Anterior cingulate cortex (tissue), 58 donors: ENCODE measurements around the gene RGS4.
"Not testable (repeated sequence)": the region's sequence is repeated elsewhere in the genome, so short reads cannot be mapped to it uniquely, and the experiment has no call there.

Source experiments
- DNase-seq, 58 donors: peaks; one replicate each; lab custom pipeline; 2025; lab: John Stamatoyannopoulos, UW

Gene RGS4

GRCh38 chr1:163066686-163067085, 2.5 kb upstream of the RGS4 start:
- DNase-seq, result no peak

GRCh38 chr1:163068716-163069115, 445 bp upstream of the RGS4 start:
- peak in 14 of 58 donors; percentile 2 to 23 (median 8) for DNase-seq

GRCh38 chr1:163069655-163070277, 605 bp downstream of the RGS4 start:
- no peak for DNase-seq

DNA sequence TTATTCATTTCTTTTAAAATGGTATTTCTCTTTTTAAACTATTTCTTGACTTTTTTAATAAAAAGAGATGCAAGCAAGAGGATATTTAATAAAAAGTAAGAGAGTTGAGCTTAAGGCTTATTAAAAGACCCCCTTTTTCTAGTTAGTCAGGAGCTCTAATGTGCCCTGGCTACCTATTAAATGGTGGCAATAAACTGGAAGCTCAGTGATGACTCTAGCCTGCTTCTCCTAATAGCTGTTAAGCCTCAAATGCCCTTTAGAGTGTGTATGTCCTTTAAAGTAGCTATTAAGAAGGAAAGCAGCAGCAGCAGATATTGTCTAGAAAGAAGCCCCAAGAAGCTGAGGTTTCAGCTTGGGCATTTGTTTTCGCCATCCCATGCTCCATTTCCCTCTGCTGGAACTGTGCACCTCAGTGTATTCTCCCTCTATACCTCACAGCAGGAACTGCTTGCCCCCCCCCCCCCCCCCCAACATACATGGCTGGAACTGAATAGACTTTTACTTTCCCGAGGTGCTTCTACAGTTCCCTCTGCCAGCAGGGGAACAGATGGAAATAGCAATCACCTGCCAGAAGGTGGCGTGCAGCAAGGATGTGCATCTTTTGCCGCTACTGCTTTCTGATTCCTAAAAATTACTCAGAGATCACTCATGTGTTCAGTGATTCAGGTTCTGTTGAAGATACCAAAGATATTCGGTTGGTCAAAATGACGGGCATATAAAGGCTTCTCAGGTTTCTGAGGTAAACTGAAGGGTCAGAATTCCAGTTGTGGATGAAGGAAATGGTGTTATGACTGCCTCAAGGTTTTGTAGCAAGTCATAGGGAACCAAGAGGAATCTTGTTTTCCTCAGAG, 2.5 kb downstream of the RGS4 start:
- DNase-seq, result peak in 27 of 58 donors; percentile 1 to 60 (median 13)

- no peak for DNase-seq
Observed at GRCh38 chr1:163072658-163073057, 3.5 kb downstream of the RGS4 start.

DNA sequence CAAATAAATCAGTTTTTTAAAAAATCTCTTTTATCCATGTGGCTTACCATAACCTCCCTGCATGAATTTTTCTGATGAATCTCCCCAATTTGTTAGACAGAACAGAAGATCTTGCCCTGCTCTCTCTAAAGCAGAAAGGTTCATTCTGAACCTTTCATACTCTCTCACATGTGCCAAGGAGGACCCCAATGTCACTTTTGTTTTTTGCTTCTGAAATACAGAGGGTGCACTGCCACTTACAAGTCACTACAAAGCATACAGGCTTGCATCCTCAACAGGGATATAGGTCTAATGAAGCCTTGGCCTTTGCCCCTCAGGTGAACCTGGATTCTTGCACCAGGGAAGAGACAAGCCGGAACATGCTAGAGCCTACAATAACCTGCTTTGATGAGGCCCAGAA, 4.8 kb downstream of the RGS4 start:
- no peak for DNase-seq

DNA sequence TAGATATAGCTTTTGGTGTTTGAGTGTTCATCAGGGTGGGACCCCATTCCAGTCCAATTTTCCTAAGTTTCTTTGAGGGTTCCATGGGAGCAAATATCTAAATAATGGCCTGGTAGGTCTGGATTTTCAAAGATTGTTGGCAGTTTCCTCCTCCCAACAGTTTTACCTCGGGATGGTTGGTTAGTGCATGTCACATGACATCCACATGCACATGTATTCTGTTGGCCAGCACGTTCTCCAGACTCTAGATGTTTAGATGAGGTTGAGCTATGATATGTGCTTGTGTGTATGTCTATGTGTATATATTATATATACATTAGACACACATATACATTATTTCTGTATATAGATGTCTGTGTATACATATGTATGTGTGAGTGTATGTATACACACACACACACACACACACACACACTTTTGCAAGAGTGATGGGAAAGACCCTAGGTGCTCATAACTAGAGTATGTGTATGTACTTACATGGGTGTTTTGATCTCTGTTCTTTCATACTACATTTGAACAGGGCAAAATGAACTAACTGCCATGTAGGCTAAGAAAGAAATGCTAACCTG, 5.6 kb downstream of the RGS4 start:
- no peak for DNase-seq

DNA sequence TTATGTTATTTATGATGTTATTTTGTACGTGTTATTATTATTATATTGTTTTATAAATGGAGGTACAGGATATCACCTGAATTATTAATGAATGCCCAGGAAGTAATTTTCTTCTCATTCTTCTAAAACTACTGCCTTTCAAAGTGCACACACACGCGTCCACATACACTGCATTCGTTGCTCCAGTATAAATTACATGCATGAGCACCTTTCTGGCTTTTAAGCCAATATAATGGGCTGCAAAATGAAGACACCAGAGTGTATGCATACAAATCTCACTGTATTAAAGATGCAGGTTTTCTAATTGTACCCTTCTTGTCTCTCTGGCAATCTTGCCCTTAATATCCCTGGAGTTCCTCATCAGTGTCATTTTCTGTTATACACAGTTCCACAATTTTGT, 6.9 kb downstream of the RGS4 start:
- no peak for DNase-seq

DNA sequence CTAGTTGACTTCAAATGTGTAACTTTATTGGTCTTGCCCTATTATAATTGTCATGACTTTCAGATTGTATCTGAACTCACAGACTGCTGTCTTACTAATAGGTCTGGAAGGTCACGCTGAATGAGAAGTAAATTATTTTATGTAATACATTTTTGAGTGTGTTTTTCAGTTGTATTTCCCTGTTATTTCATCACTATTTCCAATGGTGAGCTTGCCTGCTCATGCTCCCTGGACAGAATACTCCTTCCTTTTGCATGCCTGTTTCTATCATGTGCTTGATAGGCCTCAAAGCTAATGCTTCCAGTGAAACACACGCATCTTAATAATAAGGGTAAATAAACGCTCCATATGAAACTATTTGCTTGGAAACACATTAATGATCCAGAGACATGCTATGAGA, 7.3 kb downstream of the RGS4 start:
- no peak for DNase-seq

- DNase-seq, result no peak
Observed at GRCh38 chr1:163076981-163077761, 8.0 kb downstream of the RGS4 start.

DNA sequence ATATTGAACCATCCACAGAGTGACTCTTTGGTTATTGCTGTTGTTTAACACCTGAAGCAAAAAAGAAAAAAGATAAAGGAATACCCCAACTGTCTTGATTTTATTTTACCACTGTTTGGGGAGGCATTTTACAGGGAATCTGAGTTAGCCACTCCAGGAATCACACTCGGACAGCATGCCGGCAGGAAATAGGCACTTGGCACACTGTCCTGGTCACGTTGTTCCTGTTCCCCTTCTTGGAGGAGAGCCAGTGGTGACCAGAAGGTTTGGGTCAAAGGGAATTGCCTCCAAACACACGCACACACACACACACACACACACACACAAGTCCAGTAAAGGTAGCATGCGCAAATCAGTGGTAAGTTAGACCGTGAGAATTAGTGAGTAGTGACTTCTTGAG, 13.8 kb downstream of the RGS4 start:
- no peak for DNase-seq

DNA sequence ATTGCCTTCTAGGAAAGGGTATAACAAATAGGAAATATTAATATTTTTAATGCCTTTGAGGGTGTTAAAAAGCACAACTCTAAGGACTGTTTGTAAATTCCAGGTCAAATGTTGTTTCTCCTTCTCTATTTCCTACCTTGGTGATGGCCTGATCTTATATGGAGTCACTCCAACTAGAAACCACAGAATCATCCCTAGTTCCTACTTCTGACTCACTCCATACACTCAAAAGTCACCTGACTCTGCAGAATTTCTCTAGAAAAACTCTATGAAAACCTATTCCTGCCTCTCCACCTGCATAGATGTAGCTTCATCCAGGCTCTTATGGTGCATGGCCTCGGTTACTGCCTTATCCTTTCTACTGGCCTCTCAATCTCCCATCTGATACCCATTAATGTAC, 14.5 kb downstream of the RGS4 start:
- no peak for DNase-seq

- no peak for DNase-seq
Observed at GRCh38 chr1:163084330-163084729, 15.2 kb downstream of the RGS4 start.

GRCh38 chr1:163085041-163085903, 16.1 kb downstream of the RGS4 start:
- no peak for DNase-seq

- DNase-seq, result no peak
Observed at GRCh38 chr1:163085904-163086268, 16.7 kb downstream of the RGS4 start.

DNA sequence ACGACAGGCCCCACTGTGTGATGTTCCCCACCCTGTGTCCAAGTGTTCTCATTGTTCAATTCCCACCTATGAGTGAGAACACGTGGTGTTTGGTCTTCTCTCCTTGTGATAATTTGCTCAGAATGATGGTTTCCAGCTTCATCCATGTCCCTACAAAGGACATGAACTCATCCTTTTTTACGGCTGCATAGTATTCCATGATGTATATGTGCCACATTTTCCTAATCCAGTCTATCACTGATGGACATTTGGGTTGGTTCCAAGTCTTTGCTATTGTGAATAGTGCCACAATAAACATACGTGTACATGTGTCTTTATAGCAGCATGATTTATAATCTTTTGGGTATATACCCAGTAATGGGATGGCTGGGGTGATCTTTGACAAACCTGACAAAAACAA, 20.0 kb downstream of the RGS4 start:
- not testable (repeated sequence) for DNase-seq

DNA sequence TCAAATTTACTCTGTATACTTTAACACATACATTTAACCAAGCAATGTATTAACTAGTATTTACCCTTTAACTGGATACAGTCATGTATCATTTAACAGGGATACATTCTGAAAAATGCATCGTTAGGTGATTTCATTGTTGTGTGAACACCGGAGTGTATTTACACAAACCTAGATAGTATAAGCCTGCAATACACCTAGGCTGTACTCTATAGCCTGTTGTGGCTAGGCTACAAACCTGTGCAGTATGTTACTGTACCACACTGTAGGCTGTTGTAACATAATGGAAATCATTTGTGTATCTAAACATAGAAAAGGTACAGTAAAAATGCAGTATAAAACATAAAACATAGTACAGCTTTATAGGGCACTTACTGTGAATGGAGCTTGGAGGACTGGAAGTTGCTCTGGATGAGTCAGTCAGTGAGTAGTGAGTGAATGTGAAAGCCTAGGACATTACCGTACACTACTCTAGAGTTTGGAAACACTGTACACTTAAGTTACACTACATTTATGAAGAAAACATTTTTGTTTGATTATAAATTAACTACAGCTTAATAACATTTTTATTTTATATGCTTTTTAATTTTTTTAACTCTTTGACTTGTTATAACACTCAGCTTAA, 21.3 kb downstream of the RGS4 start:
- DNase-seq, result no peak

DNA sequence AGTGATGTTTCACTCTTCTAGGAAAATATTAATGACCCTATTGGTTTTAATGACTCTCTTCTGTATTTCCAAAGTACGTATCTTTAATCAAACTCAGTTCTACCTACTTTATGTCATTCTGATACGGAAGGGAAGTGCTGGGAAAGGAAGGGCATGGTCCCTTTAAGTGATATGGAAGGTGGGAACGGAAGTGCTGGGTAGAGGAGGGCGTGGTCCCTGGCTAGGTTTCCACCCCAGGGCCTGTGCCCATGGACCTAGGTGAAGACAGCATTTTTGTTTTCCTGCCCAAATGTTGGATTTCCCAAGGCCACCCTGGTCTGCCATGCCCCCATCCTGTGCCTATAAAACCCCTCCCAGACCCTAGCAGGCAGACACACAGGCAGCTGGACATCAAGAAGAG, 24.0 kb downstream of the RGS4 start:
- DNase-seq, result no peak

DNA sequence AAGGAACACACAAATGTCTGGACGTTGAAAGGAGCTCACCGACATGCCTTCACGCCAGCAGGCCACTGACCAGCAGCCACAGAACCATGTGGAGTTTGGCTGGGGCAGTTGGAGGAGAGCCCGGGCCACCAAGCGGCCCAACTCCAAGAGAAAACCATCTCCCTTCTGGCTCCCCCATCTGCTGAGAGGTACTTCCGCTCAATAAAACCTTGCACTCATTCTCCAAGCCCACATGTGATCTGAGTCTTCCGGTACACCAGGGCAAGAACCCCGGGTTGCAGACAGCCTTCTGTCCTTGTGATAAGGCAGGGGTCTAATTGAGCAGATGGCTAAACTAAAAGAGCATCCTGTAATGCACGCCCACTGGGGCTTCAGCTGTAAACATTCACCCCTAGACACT, 24.4 kb downstream of the RGS4 start:
- no peak for DNase-seq

- DNase-seq, result no peak
Observed at GRCh38 chr1:163094182-163094581, 25.0 kb downstream of the RGS4 start.
